ENCODE data around the gene SSTR1. TPM values are rescaled to one million over a fixed set of nuclear protein-coding genes. Genes with fewer than 3 reads are reported as not detected.

Gene SSTR1
- total RNA-seq, 1 experiment from 2014 or later, result 0.56 TPM

DNA sequence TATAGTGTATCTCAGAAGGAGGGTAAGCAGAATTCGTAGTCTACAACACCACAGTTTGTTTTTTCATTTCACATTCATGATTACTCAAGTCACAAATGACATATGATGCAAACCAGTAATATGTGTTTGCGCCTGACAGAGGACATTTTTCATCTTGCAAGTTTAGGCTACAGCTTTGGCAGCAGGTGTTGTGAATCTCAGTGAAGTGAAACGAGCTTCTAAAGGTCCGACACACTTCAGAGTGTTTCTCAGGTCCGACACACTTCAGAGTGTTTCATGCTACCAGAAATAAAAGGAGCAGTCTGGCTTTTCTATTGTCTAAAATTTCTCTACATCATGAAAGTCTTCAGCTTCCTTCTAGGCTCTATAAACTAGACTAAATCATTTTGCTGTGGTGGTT lies 25.5 kb downstream of the SSTR1 start:
- DNase-seq (ENCODE audit: low spot score), result no peak

GRCh38 chr14:38238332-38238731 lies 30.6 kb downstream of the SSTR1 start:
- no peak for DNase-seq (ENCODE audit: low spot score)

- no peak for DNase-seq (ENCODE audit: low spot score)
Measured at GRCh38 chr14:38238878-38239277, 31.2 kb downstream of the SSTR1 start.

- DNase-seq (ENCODE audit: low spot score), result no peak
Measured at GRCh38 chr14:38243696-38244240, 36.1 kb downstream of the SSTR1 start.

- no peak for DNase-seq (ENCODE audit: low spot score)
Measured at GRCh38 chr14:38248321-38249028, 40.8 kb downstream of the SSTR1 start.

DNA sequence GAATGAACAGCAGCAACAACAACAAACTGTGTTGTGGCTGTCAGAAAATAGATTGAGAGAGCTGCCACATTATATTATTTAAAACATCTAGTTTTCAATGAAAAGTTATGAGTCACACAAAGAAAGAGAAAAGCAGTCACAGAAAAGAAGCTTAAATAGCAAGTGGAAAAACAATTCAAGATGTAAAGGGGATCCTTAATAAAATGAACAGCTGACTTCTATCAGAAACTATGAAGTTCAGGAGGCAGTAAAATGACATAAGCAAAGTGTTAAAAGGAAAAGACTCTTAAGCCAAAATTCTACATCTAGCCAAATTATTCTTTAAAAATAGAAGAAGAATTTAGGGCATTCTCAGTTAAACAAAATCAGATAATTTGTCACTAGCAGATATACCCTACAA lies 42.6 kb downstream of the SSTR1 start:
- no peak for DNase-seq (ENCODE audit: low spot score)

DNA sequence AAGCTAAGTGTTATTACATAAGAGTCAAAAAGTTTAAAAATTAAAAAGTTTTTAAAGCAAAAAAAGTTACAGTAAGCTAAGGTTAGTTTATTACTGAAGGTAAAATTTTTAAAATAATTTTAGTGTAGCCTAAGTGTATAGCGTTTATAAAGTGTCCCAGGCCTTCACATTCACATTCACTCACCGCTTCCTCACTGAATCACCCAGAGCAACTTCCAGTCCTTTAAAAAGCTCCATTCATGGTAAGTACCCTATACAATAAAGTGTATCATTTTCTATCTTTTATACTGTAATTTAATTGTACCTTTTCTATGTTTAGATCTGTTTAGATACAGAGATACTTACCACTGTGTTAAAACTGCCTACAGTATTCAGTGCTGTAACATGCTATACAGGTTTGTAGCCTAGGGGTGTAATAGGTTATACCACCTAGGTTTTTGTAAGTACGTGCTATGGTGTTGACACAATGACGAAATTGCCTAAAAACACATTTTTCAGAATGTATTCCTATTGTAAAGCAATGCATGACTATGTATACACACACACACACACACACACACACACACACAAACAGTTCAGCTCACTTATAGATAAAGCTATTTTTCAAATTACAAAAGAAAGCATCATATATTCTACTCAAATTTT lies 44.5 kb downstream of the SSTR1 start:
- DNase-seq (ENCODE audit: low spot score), result no peak

DNA sequence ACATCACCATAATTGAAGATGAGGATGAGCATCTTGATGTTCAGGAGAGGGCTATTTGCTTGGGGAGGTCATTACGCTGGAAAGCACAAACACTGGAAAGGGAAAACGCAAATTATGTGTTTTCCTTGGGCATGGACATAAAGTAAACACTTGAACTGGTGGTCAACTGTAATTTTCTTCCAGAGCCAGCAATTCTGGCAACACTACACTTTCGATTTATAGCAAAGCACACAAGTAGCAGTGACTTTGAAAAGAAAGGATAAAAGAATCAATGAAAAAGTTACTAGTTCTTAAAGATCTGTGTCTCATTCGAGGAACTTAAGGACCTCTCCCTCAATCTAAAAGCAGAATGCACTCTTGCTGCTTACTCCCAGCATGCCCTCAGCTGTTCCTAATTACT lies 46.0 kb downstream of the SSTR1 start:
- no peak for DNase-seq (ENCODE audit: low spot score)

DNA sequence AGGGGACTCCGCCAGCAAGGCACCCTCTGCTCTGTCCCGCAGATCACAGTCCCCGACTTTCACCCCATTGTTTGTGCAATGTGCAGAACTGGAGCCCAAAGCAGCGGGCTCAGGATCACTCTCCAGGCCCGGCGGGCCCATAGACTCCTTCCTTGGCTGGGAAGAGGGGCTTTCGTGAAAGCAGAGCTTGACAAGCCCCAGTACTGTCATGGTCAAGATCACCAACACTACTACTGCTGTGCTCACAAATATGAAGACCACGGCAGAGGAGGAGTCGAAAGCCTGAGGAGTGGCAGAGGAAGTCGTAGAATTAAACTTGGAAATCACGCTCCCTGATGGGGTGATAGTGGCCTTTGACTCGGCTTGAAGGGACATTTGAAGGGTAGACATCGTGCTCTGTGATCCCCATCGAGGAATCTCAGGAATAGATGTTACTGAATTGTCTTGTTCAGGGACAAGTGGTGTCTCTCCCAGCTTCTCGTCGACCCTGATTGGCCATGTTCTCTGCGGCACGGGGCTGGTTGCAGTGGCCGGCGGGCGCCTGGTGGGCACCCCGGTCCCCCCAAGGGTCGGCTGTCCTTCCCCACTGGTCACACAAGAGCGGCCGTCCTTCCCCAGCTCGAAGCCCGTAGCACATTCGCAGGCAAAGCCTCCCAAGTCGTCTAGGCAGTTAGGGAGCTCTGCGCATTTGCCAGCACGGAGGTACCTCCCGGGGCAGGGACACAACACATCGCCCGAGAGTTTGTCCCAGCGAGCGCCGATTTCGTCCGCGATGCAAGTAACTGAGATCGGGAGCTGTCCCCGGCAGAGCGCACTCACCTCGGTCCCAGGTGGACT lies 47.1 kb downstream of the SSTR1 start:
- DNase-seq (ENCODE audit: low spot score), result no peak

GRCh38 chr14:38255408-38255672 lies 47.6 kb downstream of the SSTR1 start:
- no peak for DNase-seq (ENCODE audit: low spot score)

GRCh38 chr14:38255673-38256532 lies 48.2 kb downstream of the SSTR1 start, which contains the start of gene CLEC14A:
Gene CLEC14A, minus strand, starts transcription at chr14:38256093. Its CDS starts 71 bp downstream, at chr14:38256022.
- no peak for DNase-seq (ENCODE audit: low spot score)

- DNase-seq (ENCODE audit: low spot score), result no peak
Measured at GRCh38 chr14:38256533-38256840, 48.8 kb downstream of the SSTR1 start.

GRCh38 chr14:38257507-38257906 lies 49.8 kb downstream of the SSTR1 start:
- no peak for DNase-seq (ENCODE audit: low spot score)

GRCh38 chr14:38261620-38262019 lies 53.9 kb downstream of the SSTR1 start:
- no peak for DNase-seq (ENCODE audit: low spot score)

Other genes with a start within 250 kb of the SSTR1 start
- gene CLEC14A, start 48.2 kb downstream of the SSTR1 start, total RNA-seq (2014; rRNA removed; shearing (Covaris generic)), result not detected in 2 replicates